K562 (cell line): ENCODE results near the gene FMNL3. TPM values are rescaled to one million over a fixed set of nuclear protein-coding genes. Genes with fewer than 3 reads are reported as not detected.

Source experiments
- BACH1 ChIP-seq: fragments of 200-800 bp; sonication (Bioruptor generic); IDR thresholded peaks from 2 replicates; pipeline ENCODE4 v1.6.1; 2016; ENCODE audit warnings: missing genetic modification characterization, missing compliant biosample characterization
- CEBPB ChIP-seq: fragments of 450-650 bp; IDR thresholded peaks from 2 replicates; pipeline ENCODE4 v1.6.1; 2016; ENCODE audit warnings: missing genetic modification characterization, missing compliant biosample characterization
- CEBPG ChIP-seq, 3 experiments: fragments of 200-800 bp in 1 of 3; sonication (Bioruptor generic) in 1 of 3; sonication (generic) in 1 of 3; formaldehyde crosslinking in 1 of 3; IDR thresholded peaks in 2 of 3; conservative IDR thresholded peaks in 1 of 3; 2 replicates each; pipeline versions ENCODE4 v1.6.1 to v1.8.0; 2016 to 2022; ENCODE audit warnings: missing compliant biosample characterization in 2 of 3, missing genetic modification characterization in 2 of 3, mild to moderate bottlenecking in 1 of 3, missing genetic modification reagents in 1 of 3
- CSDE1 ChIP-seq, 2 experiments: fragments of 450-650 bp; IDR thresholded peaks; 2 replicates each; pipeline ENCODE4 v1.6.1; 2016; ENCODE audit warnings: mild to moderate bottlenecking in 1 of 2
- DACH1 ChIP-seq: fragments of 450-650 bp; IDR thresholded peaks from 2 replicates; pipeline ENCODE4 v1.6.1; 2018; ENCODE audit not compliant: partially characterized antibody
- FOXK1 ChIP-seq: sonication (generic); formaldehyde crosslinking; IDR thresholded peaks from 2 replicates; pipeline ENCODE4 v1.8.0; 2022; ENCODE audit warnings: missing genetic modification reagents, mild to moderate bottlenecking, borderline replicate concordance
- GABPB1 ChIP-seq: sonication (generic); formaldehyde crosslinking; IDR thresholded peaks from 2 replicates; pipeline ENCODE4 v1.8.0; 2022; ENCODE audit warnings: mild to moderate bottlenecking, missing genetic modification reagents
- HCFC1 ChIP-seq: IDR thresholded peaks from 2 replicates; pipeline ENCODE4 v1.6.1; 2012; ENCODE audit warnings: low read depth, low read length, improper control_type of control experiment
- NCOA4 ChIP-seq: fragments of 450-650 bp; IDR thresholded peaks from 2 replicates; pipeline ENCODE4 v1.6.1; 2018; ENCODE audit warnings: mild to moderate bottlenecking; ENCODE audit not compliant: partially characterized antibody
- PHF21A ChIP-seq: fragments of 450-650 bp; IDR thresholded peaks from 2 replicates; pipeline ENCODE4 v1.6.1; 2017; ENCODE audit warnings: low read depth, borderline replicate concordance
- PML ChIP-seq: IDR thresholded peaks from 2 replicates; pipeline ENCODE4 v1.6.1; 2012; ENCODE audit warnings: low read length, inconsistent platforms
- POLR2A ChIP-seq: fragments of 450-650 bp; conservative IDR thresholded peaks from 2 replicates; pipeline ENCODE4 v1.6.1; 2016
- SMAD3 ChIP-seq: fragments of 450-650 bp; formaldehyde crosslinking; conservative IDR thresholded peaks from 2 replicates; pipeline ENCODE4 v1.4.0; 2020; ENCODE audit warnings: mild to moderate bottlenecking
- SNRNP70 ChIP-seq: fragments of 200-400 bp; formaldehyde crosslinking; optimal IDR thresholded peaks from 2 replicates; pipeline ENCODE3; 2017; ENCODE audit warnings: low read depth, low read length
- SUPT5H ChIP-seq: fragments of 450-650 bp; IDR thresholded peaks from 2 replicates; pipeline ENCODE4 v1.6.1; 2016
- TAF9B ChIP-seq: fragments of 450-650 bp; IDR thresholded peaks from 2 replicates; pipeline ENCODE4 v1.6.1; 2018; ENCODE audit warnings: mild to moderate bottlenecking; ENCODE audit not compliant: partially characterized antibody
- TGIF2 ChIP-seq: sonication (generic); formaldehyde crosslinking; IDR thresholded peaks from 2 replicates; pipeline ENCODE4 v1.8.1; 2022; ENCODE audit warnings: mild to moderate bottlenecking, missing genetic modification reagents, moderate library complexity
- ZNF133 ChIP-seq: fragments of 250-450 bp; sonication (Bioruptor Pico); IDR thresholded peaks from 2 replicates; pipeline ENCODE4 v1.4.0; 2020; ENCODE audit warnings: mild to moderate bottlenecking
- ZNF584 ChIP-seq: fragments of 200-800 bp; sonication (Bioruptor generic); IDR thresholded peaks from 2 replicates; pipeline ENCODE4 v1.6.1; 2016; ENCODE audit warnings: low read depth, mild to moderate bottlenecking, missing genetic modification characterization, missing compliant biosample characterization
- polyA plus RNA-seq, 8 experiments: library from polyadenylated mRNA; depleted of rRNA in 4 of 8; stranded (reverse) in 5 of 8; unstranded in 3 of 8; fragments of >200 nt; fragmentation: Nextera tagmentation in 2 of 8; fragmentation: Illumina TruSeq in 1 of 8; extraction: Ambion mirVana in 2 of 8; extraction: Trizol in 1 of 8; gene quantifications; 2 replicates each; pipeline versions ENCODE4 v1.2.1 to v1.2.3, GENCODE V29; 2011 to 2014; ENCODE audit warnings: inconsistent platforms in 1 of 8, missing spikeins in 1 of 8
- total RNA-seq, 7 experiments: library from RNA; depleted of rRNA in 6 of 7; stranded (reverse); fragments of >200 nt in 6 of 7; fragmentation: Illumina TruSeq in 2 of 7; extraction: Trizol in 2 of 7; gene quantifications; 2 replicates each; pipeline versions ENCODE4 v1.2.1 to v1.2.3, GENCODE V29; 2011 to 2021; ENCODE audit warnings: low replicate concordance in 1 of 7
- TF ChIP-seq, protein P1 (sequence below): fragments of 250-450 bp; sonication (Bioruptor Pico); IDR thresholded peaks from 2 replicates; pipeline ENCODE4 v1.5.0; 2021
- TF ChIP-seq, protein P2 (sequence below): sonication (generic); formaldehyde crosslinking; IDR thresholded peaks from 2 replicates; pipeline ENCODE4 v1.8.1; 2022; ENCODE audit warnings: missing genetic modification reagents
- TF ChIP-seq, protein P3 (sequence below): sonication (generic); formaldehyde crosslinking; IDR thresholded peaks from 2 replicates; pipeline ENCODE4 v1.8.0; 2023; ENCODE audit warnings: missing genetic modification reagents, mild to moderate bottlenecking, borderline replicate concordance

Gene FMNL3
- total and polyA plus RNA-seq, 9 of the 15 experiments (the other 6 are each of a cell fraction or from before 2014, with no cell fraction given) = 0.49 to 14.4 (median 6.8) TPM

DNA sequence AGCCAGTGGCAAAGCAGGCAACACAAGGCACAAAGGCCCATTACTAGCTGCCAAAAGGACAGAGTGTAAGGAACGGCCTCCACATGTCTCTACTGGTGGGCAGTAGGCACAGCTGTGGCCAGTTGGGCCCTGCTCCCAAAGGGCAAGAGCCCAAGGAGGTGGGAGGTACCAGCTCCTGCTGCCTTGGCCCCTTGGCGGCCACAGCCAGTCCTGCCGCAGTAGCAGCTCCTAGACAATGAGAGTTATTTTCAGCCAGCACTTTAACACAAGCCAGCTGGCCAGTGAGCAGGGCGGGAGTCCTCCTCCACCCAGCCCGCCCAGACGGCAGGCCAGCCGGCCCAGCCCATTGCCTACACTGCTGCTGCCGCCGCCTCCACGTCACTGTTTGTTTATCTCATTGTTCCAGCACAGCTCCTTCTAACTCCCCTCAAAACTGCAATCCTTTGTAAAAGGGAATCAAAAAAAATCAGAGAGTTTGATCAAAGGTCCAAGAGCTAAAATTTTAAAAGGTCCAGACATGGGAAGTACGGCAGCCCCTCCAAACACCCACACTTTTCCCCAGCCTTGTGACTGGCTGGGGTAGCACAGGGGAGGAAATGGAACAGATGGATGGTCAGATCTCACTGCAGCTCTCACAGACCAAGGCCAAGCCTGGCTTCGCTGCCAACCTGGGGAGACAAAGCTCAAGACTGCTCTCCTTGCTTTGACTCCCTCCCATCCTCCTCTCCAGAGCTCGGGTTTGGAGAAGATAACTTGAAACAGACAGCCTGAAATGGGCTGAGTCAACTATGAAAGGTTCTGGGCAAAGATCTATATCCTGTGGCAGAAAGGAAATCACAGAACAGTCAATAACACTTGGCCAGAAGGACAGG, 33.5 kb downstream of the FMNL3 start (continued):
- no peak for TF ChIP-seq CSDE1 (IDR thresholded peaks at IDR 0.05)
- no peak for TF ChIP-seq FOXK1
- TF ChIP-seq GABPB1 (CRISPR knock-in tag) = peak; percentile 29; the same call in 1 of the 2 replicates
- TF ChIP-seq ZNF584 (CRISPR knock-in tag) = peak; percentile 83; the same call in 1 of the 2 replicates
- TF ChIP-seq CEBPG (CRISPR knock-in tag; IDR thresholded peaks at IDR 0.05) = peak; percentile 17; the same call in 1 of the 2 replicates
- TF ChIP-seq CEBPG (tag; conservative IDR thresholded peaks at IDR 0.05 in 1 of 2, IDR thresholded peaks at IDR 0.05 in 1 of 2) = no peak
- no peak for TF ChIP-seq BACH1 (tag)
- peak; percentile 56 for TF ChIP-seq TAF9B
- TF ChIP-seq SMAD3 = no peak
- no peak for TF ChIP-seq ZNF133 (CRISPR knock-in tag)
- peak; percentile 23; the same call in 1 of the 2 replicates for TF ChIP-seq HCFC1
- TF ChIP-seq, protein P1, sequence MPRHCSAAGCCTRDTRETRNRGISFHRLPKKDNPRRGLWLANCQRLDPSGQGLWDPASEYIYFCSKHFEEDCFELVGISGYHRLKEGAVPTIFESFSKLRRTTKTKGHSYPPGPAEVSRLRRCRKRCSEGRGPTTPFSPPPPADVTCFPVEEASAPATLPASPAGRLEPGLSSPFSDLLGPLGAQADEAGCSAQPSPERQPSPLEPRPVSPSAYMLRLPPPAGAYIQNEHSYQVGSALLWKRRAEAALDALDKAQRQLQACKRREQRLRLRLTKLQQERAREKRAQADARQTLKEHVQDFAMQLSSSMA (CRISPR knock-in tag) = no peak
- TF ChIP-seq CEBPB (tag) = no peak
- no peak for TF ChIP-seq PML
- TF ChIP-seq, protein P2, sequence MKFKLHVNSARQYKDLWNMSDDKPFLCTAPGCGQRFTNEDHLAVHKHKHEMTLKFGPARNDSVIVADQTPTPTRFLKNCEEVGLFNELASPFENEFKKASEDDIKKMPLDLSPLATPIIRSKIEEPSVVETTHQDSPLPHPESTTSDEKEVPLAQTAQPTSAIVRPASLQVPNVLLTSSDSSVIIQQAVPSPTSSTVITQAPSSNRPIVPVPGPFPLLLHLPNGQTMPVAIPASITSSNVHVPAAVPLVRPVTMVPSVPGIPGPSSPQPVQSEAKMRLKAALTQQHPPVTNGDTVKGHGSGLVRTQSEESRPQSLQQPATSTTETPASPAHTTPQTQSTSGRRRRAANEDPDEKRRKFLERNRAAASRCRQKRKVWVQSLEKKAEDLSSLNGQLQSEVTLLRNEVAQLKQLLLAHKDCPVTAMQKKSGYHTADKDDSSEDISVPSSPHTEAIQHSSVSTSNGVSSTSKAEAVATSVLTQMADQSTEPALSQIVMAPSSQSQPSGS = no peak
- TF ChIP-seq SNRNP70 = no peak
- no peak for TF ChIP-seq NCOA4
- TF ChIP-seq POLR2A = peak; percentile 55; the same call in 1 of the 2 replicates
- TF ChIP-seq, protein P3, sequence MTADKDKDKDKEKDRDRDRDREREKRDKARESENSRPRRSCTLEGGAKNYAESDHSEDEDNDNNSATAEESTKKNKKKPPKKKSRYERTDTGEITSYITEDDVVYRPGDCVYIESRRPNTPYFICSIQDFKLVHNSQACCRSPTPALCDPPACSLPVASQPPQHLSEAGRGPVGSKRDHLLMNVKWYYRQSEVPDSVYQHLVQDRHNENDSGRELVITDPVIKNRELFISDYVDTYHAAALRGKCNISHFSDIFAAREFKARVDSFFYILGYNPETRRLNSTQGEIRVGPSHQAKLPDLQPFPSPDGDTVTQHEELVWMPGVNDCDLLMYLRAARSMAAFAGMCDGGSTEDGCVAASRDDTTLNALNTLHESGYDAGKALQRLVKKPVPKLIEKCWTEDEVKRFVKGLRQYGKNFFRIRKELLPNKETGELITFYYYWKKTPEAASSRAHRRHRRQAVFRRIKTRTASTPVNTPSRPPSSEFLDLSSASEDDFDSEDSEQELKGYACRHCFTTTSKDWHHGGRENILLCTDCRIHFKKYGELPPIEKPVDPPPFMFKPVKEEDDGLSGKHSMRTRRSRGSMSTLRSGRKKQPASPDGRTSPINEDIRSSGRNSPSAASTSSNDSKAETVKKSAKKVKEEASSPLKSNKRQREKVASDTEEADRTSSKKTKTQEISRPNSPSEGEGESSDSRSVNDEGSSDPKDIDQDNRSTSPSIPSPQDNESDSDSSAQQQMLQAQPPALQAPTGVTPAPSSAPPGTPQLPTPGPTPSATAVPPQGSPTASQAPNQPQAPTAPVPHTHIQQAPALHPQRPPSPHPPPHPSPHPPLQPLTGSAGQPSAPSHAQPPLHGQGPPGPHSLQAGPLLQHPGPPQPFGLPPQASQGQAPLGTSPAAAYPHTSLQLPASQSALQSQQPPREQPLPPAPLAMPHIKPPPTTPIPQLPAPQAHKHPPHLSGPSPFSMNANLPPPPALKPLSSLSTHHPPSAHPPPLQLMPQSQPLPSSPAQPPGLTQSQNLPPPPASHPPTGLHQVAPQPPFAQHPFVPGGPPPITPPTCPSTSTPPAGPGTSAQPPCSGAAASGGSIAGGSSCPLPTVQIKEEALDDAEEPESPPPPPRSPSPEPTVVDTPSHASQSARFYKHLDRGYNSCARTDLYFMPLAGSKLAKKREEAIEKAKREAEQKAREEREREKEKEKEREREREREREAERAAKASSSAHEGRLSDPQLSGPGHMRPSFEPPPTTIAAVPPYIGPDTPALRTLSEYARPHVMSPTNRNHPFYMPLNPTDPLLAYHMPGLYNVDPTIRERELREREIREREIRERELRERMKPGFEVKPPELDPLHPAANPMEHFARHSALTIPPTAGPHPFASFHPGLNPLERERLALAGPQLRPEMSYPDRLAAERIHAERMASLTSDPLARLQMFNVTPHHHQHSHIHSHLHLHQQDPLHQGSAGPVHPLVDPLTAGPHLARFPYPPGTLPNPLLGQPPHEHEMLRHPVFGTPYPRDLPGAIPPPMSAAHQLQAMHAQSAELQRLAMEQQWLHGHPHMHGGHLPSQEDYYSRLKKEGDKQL = no peak
- TF ChIP-seq DACH1 = peak; percentile 90
- TF ChIP-seq PHF21A = no peak
- TF ChIP-seq TGIF2 (CRISPR knock-in tag) = no peak
- TF ChIP-seq SUPT5H = no peak
